SK-N-SH (cell line): Measurements from ENCODE around the gene CELSR1. TPM values are rescaled to one million over a fixed set of nuclear protein-coding genes. Genes with fewer than 3 reads are reported as not detected.

Experiments used
- CTCF ChIA-PET: fragments of 300-600, 350-600 bp; formaldehyde crosslinking; extraction: SDS; loops from one replicate; lab custom pipeline; 2021; lab: Yijun Ruan, JAX
- POLR2A ChIA-PET: fragments of 350-600 bp; sonication (Branson Sonifier 250); formaldehyde crosslinking; extraction: SDS; loops from one replicate; lab custom pipeline; 2020; ENCODE audit warnings: antibody characterized with exemption, inconsistent platforms; lab: Yijun Ruan, JAX
- DNase-seq: peaks from one replicate; pipeline ENCODE4 v3.0.0; 2012
- H2AFZ ChIP-seq: fragments of 200-600 bp; sonication (generic); 2 replicates; pipeline ENCODE4 v1.8.1; 2016; ENCODE audit warnings: antibody characterized with exemption, mild to moderate bottlenecking, low read depth
- H3F3A ChIP-seq: fragments of 200-600 bp; sonication (generic); replicated peaks from 2 replicates; pipeline ENCODE3; 2016; ENCODE audit warnings: antibody characterized with exemption, mild to moderate bottlenecking; ENCODE audit not compliant: insufficient read depth
- H3K27ac ChIP-seq, 2 experiments: fragments of 200-500 bp in 1 of 2; fragments of 200-600 bp in 1 of 2; sonication (Bioruptor generic) in 1 of 2; sonication (generic), shearing (Covaris generic) in 1 of 2; 2 replicates each; pipeline versions ENCODE4 v1.5.1 to v1.6.1; 2014 to 2016; ENCODE audit warnings: low read depth in 2 of 2, inconsistent platforms in 1 of 2, low read length in 1 of 2, mild to moderate bottlenecking in 1 of 2, mixed read lengths in 1 of 2
- H3K27me3 ChIP-seq: fragments of 200-600 bp; sonication (generic), shearing (Covaris generic); 2 replicates; pipeline ENCODE4 v1.6.1; 2016; ENCODE audit warnings: mixed run types; ENCODE audit not compliant: insufficient read depth
- H3K36me3 ChIP-seq, 2 experiments: fragments of 200-500 bp in 1 of 2; fragments of 200-600 bp in 1 of 2; sonication (Bioruptor generic) in 1 of 2; sonication (generic) in 1 of 2; replicated peaks in 1 of 2; 2 replicates each; pipeline versions ENCODE3 to v1.5.1; 2014 to 2016; ENCODE audit warnings: low read length in 1 of 2, mild to moderate bottlenecking in 1 of 2; ENCODE audit not compliant: insufficient read depth in 2 of 2, control insufficient read depth in 1 of 2
- H3K4me1 ChIP-seq, 2 experiments: fragments of 200-500 bp in 1 of 2; fragments of 200-600 bp in 1 of 2; sonication (Bioruptor generic) in 1 of 2; sonication (generic), shearing (Covaris generic) in 1 of 2; 2 replicates each; pipeline versions ENCODE4 v1.5.1 to v1.6.1; 2014 to 2016; ENCODE audit warnings: low read depth in 1 of 2, low read length in 1 of 2, mixed run types in 1 of 2; ENCODE audit not compliant: insufficient read depth in 2 of 2, control insufficient read depth in 1 of 2
- H3K4me2 ChIP-seq: fragments of 200-600 bp; sonication (generic), shearing (Covaris generic); 2 replicates; pipeline ENCODE4 v1.6.1; 2017; ENCODE audit warnings: mixed run types
- H3K4me3 ChIP-seq, 2 experiments: fragments of 200-500 bp in 1 of 2; fragments of 200-600 bp in 1 of 2; sonication (Bioruptor generic) in 1 of 2; sonication (generic), shearing (Covaris generic) in 1 of 2; 2 replicates each; pipeline versions ENCODE4 v1.5.1 to v1.8.1; 2014 to 2016; ENCODE audit warnings: low read depth in 2 of 2, inconsistent platforms in 1 of 2, low read length in 1 of 2, mild to moderate bottlenecking in 1 of 2, mixed read lengths in 1 of 2, moderate library complexity in 1 of 2
- H3K79me2 ChIP-seq: fragments of 200-600 bp; sonication (generic); 2 replicates; pipeline ENCODE4 v1.8.1; 2017; ENCODE audit warnings: mild to moderate bottlenecking; ENCODE audit not compliant: insufficient read depth
- H3K9ac ChIP-seq: fragments of 200-600 bp; sonication (generic); 2 replicates; pipeline ENCODE4 v1.6.1; 2017; ENCODE audit warnings: mixed run types
- H3K9me2 ChIP-seq: fragments of 200-600 bp; sonication (generic); 2 replicates; pipeline ENCODE4 v1.6.1; 2017; ENCODE audit warnings: mixed run types
- H3K9me3 ChIP-seq: fragments of 200-600 bp; sonication (generic); 2 replicates; pipeline ENCODE4 v1.6.1; 2017; ENCODE audit warnings: mixed run types, mild to moderate bottlenecking, moderate library complexity
- H4K20me1 ChIP-seq: fragments of 200-600 bp; sonication (generic); 2 replicates; pipeline ENCODE4 v1.6.1; 2017; ENCODE audit warnings: mild to moderate bottlenecking, mixed run types; ENCODE audit not compliant: insufficient read depth
- EP300 ChIP-seq, 2 experiments: IDR thresholded peaks; 2 replicates each; pipeline versions ENCODE4 v1.4.0 to v1.6.1; 2012; ENCODE audit warnings: borderline replicate concordance in 1 of 2, low read depth in 1 of 2, low read length in 1 of 2
- EZH2phosphoT487 ChIP-seq: fragments of 200-600 bp; sonication (generic); IDR thresholded peaks from 2 replicates; pipeline ENCODE4 v1.6.1; 2017; ENCODE audit warnings: low read depth, mixed run types, mild to moderate bottlenecking, antibody characterized with exemption, moderate library complexity, borderline replicate concordance
- FOSL2 ChIP-seq: IDR thresholded peaks from 2 replicates; pipeline ENCODE4 v1.4.0; 2012; ENCODE audit warnings: low read depth, mild to moderate bottlenecking, moderate library complexity, borderline replicate concordance
- FOXM1 ChIP-seq: IDR thresholded peaks from 2 replicates; pipeline ENCODE4 v1.4.0; 2012; ENCODE audit warnings: low read depth, mild to moderate bottlenecking
- GABPA ChIP-seq: IDR thresholded peaks from 2 replicates; pipeline ENCODE4 v1.4.0; 2012; ENCODE audit warnings: low read depth, mild to moderate bottlenecking
- MAX ChIP-seq: IDR thresholded peaks from 2 replicates; pipeline ENCODE4 v1.4.0; 2012; ENCODE audit warnings: low read depth
- MEF2A ChIP-seq: IDR thresholded peaks from 2 replicates; pipeline ENCODE4 v1.4.0; 2012; ENCODE audit warnings: low read depth, borderline replicate concordance
- NFIC ChIP-seq: IDR thresholded peaks from 2 replicates; pipeline ENCODE4 v1.4.0; 2012; ENCODE audit warnings: borderline replicate concordance
- PBX3 ChIP-seq: IDR thresholded peaks from 2 replicates; pipeline ENCODE4; 2012
- SIN3A ChIP-seq: IDR thresholded peaks from 2 replicates; pipeline ENCODE4 v1.6.1; 2012; ENCODE audit warnings: low read depth, mild to moderate bottlenecking, low read length, moderate library complexity, borderline replicate concordance
- TAF1 ChIP-seq: IDR thresholded peaks from 2 replicates; pipeline ENCODE4 v1.6.1; 2012; ENCODE audit warnings: low read depth, mild to moderate bottlenecking, low read length, moderate library complexity, borderline replicate concordance
- TCF12 ChIP-seq: IDR thresholded peaks from 2 replicates; pipeline ENCODE4 v1.4.0; 2012
- TEAD4 ChIP-seq: IDR thresholded peaks from 2 replicates; pipeline ENCODE4 v1.4.0; 2012; ENCODE audit warnings: mild to moderate bottlenecking, borderline replicate concordance; ENCODE audit not compliant: insufficient read depth
- USF1 ChIP-seq: IDR thresholded peaks from 2 replicates; pipeline ENCODE4 v1.4.0; 2012; ENCODE audit warnings: low read depth, borderline replicate concordance
- YY1 ChIP-seq: IDR thresholded peaks from 2 replicates; pipeline ENCODE4 v1.4.0; 2012; ENCODE audit warnings: low read depth, mild to moderate bottlenecking
- WGBS: methylation state at CpG from one replicate; pipeline ENCODE4 v1.1.6; 2017; ENCODE audit warnings: low lambda C conversion rate; 5-methylcytosine and 5-hydroxymethylcytosine counted together
- polyA plus RNA-seq, 3 experiments: library from polyadenylated mRNA; depleted of rRNA; stranded (reverse); fragments of >200 nt; gene quantifications; 2 replicates each; pipeline ENCODE4 v1.2.3, GENCODE V29; 2012
- TF ChIP-seq, protein P1 (sequence below): fragments of 200-600 bp; sonication (generic); IDR thresholded peaks from 2 replicates; pipeline ENCODE4 v1.6.1; 2017; ENCODE audit warnings: antibody characterized with exemption, mild to moderate bottlenecking, moderate library complexity

The CELSR1 gene
- polyA plus RNA-seq, 1 of the 3 experiments (the other 2 are of a cell fraction): 5.0 TPM

DNA sequence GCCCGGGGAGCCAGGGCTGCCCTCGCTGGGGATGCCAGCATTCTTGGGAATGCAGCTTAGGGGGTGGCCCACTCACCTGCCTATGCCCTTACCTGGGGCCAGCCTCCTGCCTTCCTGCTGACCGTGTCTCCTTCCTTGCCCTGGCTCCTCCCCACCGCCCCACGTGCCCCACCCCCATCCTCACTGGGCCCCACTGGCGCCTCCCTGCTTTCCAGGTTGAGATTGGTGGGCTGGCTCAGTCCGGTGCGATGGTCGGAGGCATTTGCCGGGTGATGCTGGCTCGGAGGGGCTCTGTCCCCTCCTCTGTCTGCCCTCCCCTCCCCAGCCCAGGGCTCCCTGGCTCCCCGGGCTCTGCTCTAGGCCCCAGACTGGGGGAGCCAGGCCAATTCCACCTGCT is 48.7 kb upstream of the CELSR1 start:
- Histone ChIP-seq H3K27ac (no peak overlapping the region), H2AFZ (no peak overlapping the region)
- no peak for TF ChIP-seq FOSL2
- no peak for TF ChIP-seq MEF2A
- TF ChIP-seq TCF12: no peak
- TF ChIP-seq FOXM1: no peak
- TF ChIP-seq YY1: no peak
- TF ChIP-seq NFIC: no peak
- TF ChIP-seq GABPA: no peak
- TF ChIP-seq EZH2phosphoT487: no peak
- TF ChIP-seq EP300 (IDR thresholded peaks at IDR 0.05; ENCODE audit: borderline replicate concordance in 1 of 2, low read depth in 1 of 2, low read length in 1 of 2): no peak
- TF ChIP-seq PBX3: no peak
- no peak for TF ChIP-seq MAX
- TF ChIP-seq SIN3A: no peak
- no peak for TF ChIP-seq USF1
- TF ChIP-seq, protein P1, sequence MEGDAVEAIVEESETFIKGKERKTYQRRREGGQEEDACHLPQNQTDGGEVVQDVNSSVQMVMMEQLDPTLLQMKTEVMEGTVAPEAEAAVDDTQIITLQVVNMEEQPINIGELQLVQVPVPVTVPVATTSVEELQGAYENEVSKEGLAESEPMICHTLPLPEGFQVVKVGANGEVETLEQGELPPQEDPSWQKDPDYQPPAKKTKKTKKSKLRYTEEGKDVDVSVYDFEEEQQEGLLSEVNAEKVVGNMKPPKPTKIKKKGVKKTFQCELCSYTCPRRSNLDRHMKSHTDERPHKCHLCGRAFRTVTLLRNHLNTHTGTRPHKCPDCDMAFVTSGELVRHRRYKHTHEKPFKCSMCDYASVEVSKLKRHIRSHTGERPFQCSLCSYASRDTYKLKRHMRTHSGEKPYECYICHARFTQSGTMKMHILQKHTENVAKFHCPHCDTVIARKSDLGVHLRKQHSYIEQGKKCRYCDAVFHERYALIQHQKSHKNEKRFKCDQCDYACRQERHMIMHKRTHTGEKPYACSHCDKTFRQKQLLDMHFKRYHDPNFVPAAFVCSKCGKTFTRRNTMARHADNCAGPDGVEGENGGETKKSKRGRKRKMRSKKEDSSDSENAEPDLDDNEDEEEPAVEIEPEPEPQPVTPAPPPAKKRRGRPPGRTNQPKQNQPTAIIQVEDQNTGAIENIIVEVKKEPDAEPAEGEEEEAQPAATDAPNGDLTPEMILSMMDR: no peak
- no peak for TF ChIP-seq TEAD4
- no peak for TF ChIP-seq TAF1
- TF ChIP-seq, all 33 proteins: peak for 0
- H3F3A ChIP-seq: no peaks in the 10 kb centered on the region
- ChIA-PET POLR2A (no interaction called here), CTCF (interaction anchor here (0.6 to 1.3 kb wide), 2 partner anchors 85 to 1057 kb away, joined by 4 to 5 read pairs; no protein-coding TSS in a partner anchor)
- 100% methylated on average over 12 of the region's 12 CpGs for WGBS
- DNase-seq: no peak
- no peak overlapping the region for H3K4me3 ChIP-seq
- no peak overlapping the region for H3K4me2 ChIP-seq
- no peaks in the 10 kb centered on the region for H3K36me3 ChIP-seq
- H3K9me2 ChIP-seq: no peaks in the 10 kb centered on the region
- peaks cover 0 to 40% of the 10 kb centered on the region in 2 experiments; a peak in 2 of 4 replicates for H3K4me1 ChIP-seq
- no peaks in the 10 kb centered on the region for H3K79me2 ChIP-seq
- H4K20me1 ChIP-seq: no peaks in the 10 kb centered on the region
- H3K27me3 ChIP-seq: no peaks in the 10 kb centered on the region
- no peak overlapping the region for H3K9ac ChIP-seq
- no peaks in the 10 kb centered on the region for H3K9me3 ChIP-seq
